K562 (cell line): Measurements from ENCODE around the gene FGR. TPM values are rescaled to one million over a fixed set of nuclear protein-coding genes. Genes with fewer than 3 reads are reported as not detected.
A peak's percentile ranks its signal among the peaks of the same experiment; 100 is the strongest.

Source experiments
- ATAC-seq: fragments of 200-7000 bp; cut with Tn5 transposase; 3 replicates; pipeline ENCODE4 v1.9.1; 2020; ENCODE audit warnings: moderate library complexity
- BruUV-seq: library from RNA; stranded (reverse); fragments of 400-500 nt; replicated peaks from 2 replicates; lab custom pipeline; 2021; lab: Mats Ljungman, UMichigan
- CTCF ChIA-PET: fragments of 300-600 bp; formaldehyde crosslinking; extraction: SDS; loops from one replicate; lab custom pipeline; 2021; ENCODE audit warnings: low intra/inter-chr PET ratio; lab: Yijun Ruan, JAX
- POLR2A ChIA-PET: fragments of 300-600, 350-650 bp; sonication (Branson Sonifier 250); formaldehyde crosslinking; extraction: SDS; loops from one replicate; lab custom pipeline; 2021; ENCODE audit warnings: antibody characterized with exemption, inconsistent platforms; lab: Yijun Ruan, JAX
- DNase-seq, 4 experiments: peaks; one replicate each; pipeline versions ENCODE4 v3.0.0 to v3.0.0-alpha.2; 2011 to 2018; ENCODE audit warnings: low spot score in 3 of 4, mixed read lengths in 3 of 4; ENCODE audit errors: extremely low read depth in 1 of 4
- FAIRE-seq: peaks from 2 replicates; lab custom pipeline; 2011; peaks lifted over from hg19 to GRCh38; lab: Jason Lieb, UNC
- H2AFZ ChIP-seq: 2 replicates; pipeline ENCODE4 v1.6.0; 2011; ENCODE audit warnings: low read depth, low read length, control low read depth, inconsistent platforms
- H3K27ac ChIP-seq: fragments of 200-600 bp; 3 replicates; pipeline ENCODE4 v1.8.0; 2011; ENCODE audit warnings: low read depth, mild to moderate bottlenecking, control low read depth, inconsistent platforms, low read length, moderate library complexity, mixed read lengths; ENCODE audit errors: extremely low read depth
- H3K27me3 ChIP-seq, 2 experiments: fragments of 300-600 bp in 1 of 2; 2 replicates in 1 of 2; 3 replicates in 1 of 2; pipeline versions ENCODE4 v1.6.0 to v1.8.0; 2011; ENCODE audit warnings: inconsistent platforms in 2 of 2, low read length in 2 of 2, mild to moderate bottlenecking in 1 of 2, mixed read lengths in 1 of 2, moderate library complexity in 1 of 2; ENCODE audit not compliant: control insufficient read depth in 2 of 2, insufficient read depth in 2 of 2
- H3K36me3 ChIP-seq: fragments of 300-600 bp; 3 replicates; pipeline ENCODE4 v1.8.0; 2011; ENCODE audit warnings: mild to moderate bottlenecking, low read length, inconsistent platforms; ENCODE audit not compliant: control insufficient read depth, insufficient read depth
- H3K4me1 ChIP-seq, 2 experiments: fragments of 200-600 bp in 1 of 2; replicated peaks in 1 of 2; 2 replicates in 1 of 2; 3 replicates in 1 of 2; pipeline versions ENCODE4 v1.5.1 to v1.8.0; 2011; ENCODE audit warnings: inconsistent platforms in 2 of 2, low read length in 2 of 2, mild to moderate bottlenecking in 1 of 2, mixed read lengths in 1 of 2, moderate library complexity in 1 of 2; ENCODE audit not compliant: control insufficient read depth in 2 of 2, insufficient read depth in 2 of 2
- H3K4me2 ChIP-seq: 2 replicates; pipeline ENCODE4 v1.6.1; 2011; ENCODE audit warnings: low read length, control low read depth, inconsistent platforms, mixed read lengths; ENCODE audit not compliant: insufficient read depth
- H3K4me3 ChIP-seq: fragments of 200-600 bp; sonication (generic), shearing (Covaris generic); 2 replicates; pipeline ENCODE4 v1.5.1; 2016; ENCODE audit warnings: control low read depth, inconsistent platforms
- H3K79me2 ChIP-seq: fragments of 200-600 bp; 3 replicates; pipeline ENCODE4 v1.8.0; 2011; ENCODE audit warnings: low read length, inconsistent platforms; ENCODE audit not compliant: control insufficient read depth, insufficient read depth
- H3K9ac ChIP-seq, 2 experiments: 2 replicates each; pipeline versions ENCODE4 v1.6.0 to v1.6.1; 2011; ENCODE audit warnings: low read depth in 2 of 2, low read length in 2 of 2, control low read depth in 1 of 2, inconsistent platforms in 1 of 2, mild to moderate bottlenecking in 1 of 2, mixed read lengths in 1 of 2; ENCODE audit not compliant: insufficient read depth in 1 of 2
- H3K9me1 ChIP-seq: one replicate; pipeline ENCODE4 v1.6.0; 2011; ENCODE audit warnings: inconsistent platforms, mild to moderate bottlenecking, low read length, moderate library complexity; ENCODE audit not compliant: control insufficient read depth, insufficient read depth
- H3K9me3 ChIP-seq: replicated peaks from 2 replicates; pipeline ENCODE4 v1.5.1; 2011; ENCODE audit warnings: low read depth, low read length, inconsistent platforms; ENCODE audit not compliant: control insufficient read depth, insufficient read depth
- H4K20me1 ChIP-seq: replicated peaks from 2 replicates; pipeline ENCODE4 v1.6.1; 2011; ENCODE audit warnings: low read length, inconsistent platforms, mixed read lengths; ENCODE audit not compliant: control insufficient read depth, insufficient read depth
- POLR2B ChIP-seq: fragments of 450-650 bp; IDR thresholded peaks from 2 replicates; pipeline ENCODE4 v1.6.1; 2018; ENCODE audit warnings: low read depth; ENCODE audit not compliant: partially characterized antibody
- POLR2G ChIP-seq: fragments of 200-400 bp; formaldehyde crosslinking; IDR thresholded peaks from 2 replicates; pipeline ENCODE4 v1.6.1; 2017; ENCODE audit warnings: low read depth, mild to moderate bottlenecking, antibody characterized with exemption, low read length, moderate library complexity
- RBM22 ChIP-seq: fragments of 200-400 bp; formaldehyde crosslinking; IDR thresholded peaks from 2 replicates; pipeline ENCODE4 v1.6.1; 2018; ENCODE audit warnings: low read length, low read depth; ENCODE audit not compliant: poor library complexity, severe bottlenecking
- SRSF3 ChIP-seq: fragments of 200-400 bp; formaldehyde crosslinking; IDR thresholded peaks from 2 replicates; pipeline ENCODE4 v1.6.1; 2016; ENCODE audit warnings: mild to moderate bottlenecking, low read length, moderate library complexity; ENCODE audit not compliant: insufficient read depth
- UBTF ChIP-seq, 2 experiments: IDR thresholded peaks; 2 replicates each; pipeline ENCODE4 v1.6.1; 2012; ENCODE audit warnings: improper control_type of control experiment in 2 of 2, low read depth in 2 of 2, low read length in 2 of 2, borderline replicate concordance in 1 of 2
- ZBTB7A ChIP-seq: IDR thresholded peaks from 2 replicates; pipeline ENCODE4 v1.6.1; 2011; ENCODE audit warnings: low read depth, mild to moderate bottlenecking, low read length, moderate library complexity, borderline replicate concordance; ENCODE audit not compliant: control insufficient read depth
- ZNF583 ChIP-seq: fragments of 250-450 bp; sonication (Bioruptor Pico); IDR thresholded peaks from 2 replicates; pipeline ENCODE4 v1.4.0; 2020
- WGBS: fragments of 100-300 bp; shearing (Covaris generic); methylation state at CpG from one replicate; pipeline ENCODE4 v1.1.6; 2016; ENCODE audit warnings: low coverage, mixed read lengths; ENCODE audit not compliant: insufficient coverage; ENCODE audit errors: missing lambda C conversion rate; 5-methylcytosine and 5-hydroxymethylcytosine counted together
- in situ Hi-C: fragments of 300-500 bp; cut with MboI; formaldehyde crosslinking; loops from 4 replicates; pipeline ENCODE4 v1.15.0; 2018; ENCODE audit warnings: inconsistent platforms, mixed read lengths
- intact Hi-C: fragments of 100-400 bp; cut with micrococcal nuclease; formaldehyde crosslinking; loops from 2 replicates; pipeline ENCODE4 v1.14.2; 2022
- polyA plus RNA-seq, 8 experiments: library from polyadenylated mRNA; depleted of rRNA in 4 of 8; stranded (reverse) in 5 of 8; unstranded in 3 of 8; fragments of >200 nt; fragmentation: Nextera tagmentation in 2 of 8; fragmentation: Illumina TruSeq in 1 of 8; extraction: Ambion mirVana in 2 of 8; extraction: Trizol in 1 of 8; gene quantifications; 2 replicates each; pipeline versions ENCODE4 v1.2.1 to v1.2.3, GENCODE V29; 2011 to 2014; ENCODE audit warnings: inconsistent platforms in 1 of 8, missing spikeins in 1 of 8
- total RNA-seq, 7 experiments: library from RNA; depleted of rRNA in 6 of 7; stranded (reverse); fragments of >200 nt in 6 of 7; fragmentation: Illumina TruSeq in 2 of 7; extraction: Trizol in 2 of 7; gene quantifications; 2 replicates each; pipeline versions ENCODE4 v1.2.1 to v1.2.3, GENCODE V29; 2011 to 2021; ENCODE audit warnings: low replicate concordance in 1 of 7
- TF ChIP-seq, protein P1 (sequence below): sonication (generic); formaldehyde crosslinking; IDR thresholded peaks from 2 replicates; pipeline ENCODE4 v1.8.0; 2023; ENCODE audit warnings: mild to moderate bottlenecking, missing genetic modification reagents

FGR gene
- total and polyA plus RNA-seq, 9 of the 15 experiments (the other 6 are each of a cell fraction or from before 2014, with no cell fraction given) = 0.04 to 0.11 TPM; not detected in 7

DNA sequence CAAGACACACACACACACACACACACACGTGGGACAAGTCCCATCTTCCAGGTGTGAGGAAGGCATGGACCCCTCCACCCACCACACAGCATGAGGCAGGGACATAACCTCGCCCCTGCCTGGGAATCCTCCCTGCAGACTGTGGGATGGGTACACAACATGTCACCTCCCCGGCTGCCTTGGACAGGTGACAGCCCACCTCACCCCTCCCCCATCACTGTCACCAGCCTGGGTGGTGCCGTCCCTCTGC lies 71.7 kb downstream of the FGR start:
- Histone ChIP-seq H3K9me1 (peaks cover 11% of the 10 kb centered on the region), H4K20me1 (peaks cover 19% of the 10 kb centered on the region; the same call in 1 of the 2 replicates), H3K4me1 (peaks cover 60 to 88% of the 10 kb centered on the region in 2 experiments), H3K27me3 (no peaks in the 10 kb centered on the region), H3K79me2 (peaks cover 68% of the 10 kb centered on the region), H3K9ac (peak overlapping the region; percentile 8 to 89; a peak in 3 of 4 replicates), H3K4me2 (peak overlapping the region; percentile 4; the same call in 1 of the 2 replicates), H3K36me3 (peaks cover 28% of the 10 kb centered on the region; the same call in 2 of the 3 replicates), H2AFZ (0 out of 2 replicates have a peak overlapping the region, but pooled peaks have one; percentile 3), H3K9me3 (no peaks in the 10 kb centered on the region), H3K4me3 (no peak overlapping the region), H3K27ac (peak overlapping the region; percentile 73; the same call in 2 of the 3 replicates)
- FAIRE-seq (no peak), ATAC-seq (no peak), DNase-seq (no peak)
- no TSS peak for BruUV-seq
- no peak for TF ChIP-seq POLR2B
- TF ChIP-seq ZBTB7A = 0 out of 2 replicates have a peak, but pooled peaks have one; percentile 28
- TF ChIP-seq, protein P1, sequence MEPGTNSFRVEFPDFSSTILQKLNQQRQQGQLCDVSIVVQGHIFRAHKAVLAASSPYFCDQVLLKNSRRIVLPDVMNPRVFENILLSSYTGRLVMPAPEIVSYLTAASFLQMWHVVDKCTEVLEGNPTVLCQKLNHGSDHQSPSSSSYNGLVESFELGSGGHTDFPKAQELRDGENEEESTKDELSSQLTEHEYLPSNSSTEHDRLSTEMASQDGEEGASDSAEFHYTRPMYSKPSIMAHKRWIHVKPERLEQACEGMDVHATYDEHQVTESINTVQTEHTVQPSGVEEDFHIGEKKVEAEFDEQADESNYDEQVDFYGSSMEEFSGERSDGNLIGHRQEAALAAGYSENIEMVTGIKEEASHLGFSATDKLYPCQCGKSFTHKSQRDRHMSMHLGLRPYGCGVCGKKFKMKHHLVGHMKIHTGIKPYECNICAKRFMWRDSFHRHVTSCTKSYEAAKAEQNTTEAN (CRISPR knock-in tag) = 0 out of 2 replicates have a peak, but pooled peaks have one; percentile 7
- TF ChIP-seq RBM22 = peak; percentile 36
- TF ChIP-seq ZNF583 (CRISPR knock-in tag) = no peak
- TF ChIP-seq SRSF3 = no peak
- TF ChIP-seq UBTF (IDR thresholded peaks at IDR 0.05; ENCODE audit: borderline replicate concordance in 1 of 2, low read depth in 2 of 2, low read length in 2 of 2) = no peak
- TF ChIP-seq POLR2G = 0 out of 2 replicates have a peak, but pooled peaks have one; percentile 33
- WGBS = 42% methylated on average over 4 of the region's 4 CpGs
- CTCF ChIA-PET = no interaction called here
- intact Hi-C loops = no loop called here
- POLR2A ChIA-PET = no interaction called here
- in situ Hi-C loops = no loop called here
